ENCODE data around the gene SLC35E4. TPM values are rescaled to one million over a fixed set of nuclear protein-coding genes. Genes with fewer than 3 reads are reported as not detected.
A peak's percentile ranks its signal among the peaks of the same experiment; 100 is the strongest.

Gene SLC35E4
- total and polyA plus RNA-seq, 9 of the 15 experiments (the other 6 are each of a cell fraction or from before 2014, with no cell fraction given) = 0.06 to 2.3 (median 0.86) TPM; not detected in 1

GRCh38 chr22:30649430-30650007 is 13.9 kb downstream of the SLC35E4 start (continued):
- TF ChIP-seq PRDM10 (IDR thresholded peaks at IDR 0.05; ENCODE audit: partially characterized antibody) (peak; percentile 47), PURB (CRISPR knock-in tag; IDR thresholded peaks at IDR 0.05; ENCODE audit: low read depth) (no peak), ZC3H4 (CRISPR knock-in tag; IDR thresholded peaks at IDR 0.05; ENCODE audit: borderline replicate concordance) (no peak), RFX7 (CRISPR knock-in tag; IDR thresholded peaks at IDR 0.05) (no peak), BHLHE40 (IDR thresholded peaks at IDR 0.05; ENCODE audit: low read length) (peak; percentile 24; the same call in 1 of the 2 replicates), ZFX (CRISPR knock-in tag; IDR thresholded peaks at IDR 0.05) (peak; percentile 62), CHD1 (IDR thresholded peaks at IDR 0.05; ENCODE audit: low read length) (no peak), SMARCA4 (IDR thresholded peaks at IDR 0.05) (peak; percentile 45; the same call in 1 of the 2 replicates), ZNF398 (CRISPR knock-in tag; IDR thresholded peaks at IDR 0.05) (no peak), PKNOX1 (IDR thresholded peaks at IDR 0.05) (peak; percentile 33; the same call in 1 of the 2 replicates), RAD51 (IDR thresholded peaks at IDR 0.05; ENCODE audit: borderline replicate concordance, low read depth) (no peak), HDAC1 (IDR thresholded peaks at IDR 0.05) (no peak), GATAD2A (IDR thresholded peaks at IDR 0.05) (no peak), MLLT1 (IDR thresholded peaks at IDR 0.05) (no peak), ZBTB9 (CRISPR knock-in tag; IDR thresholded peaks at IDR 0.05) (no peak), NR2F6 (CRISPR knock-in tag; IDR thresholded peaks at IDR 0.05) (no peak), JUND (IDR thresholded peaks at IDR 0.05; ENCODE audit: borderline replicate concordance, low read depth, low read length) (peak; percentile 94), JUND (tag; IDR thresholded peaks at IDR 0.05; ENCODE audit: borderline replicate concordance, low read depth, low read length) (peak; percentile 90), ZNF224 (CRISPR knock-in tag; IDR thresholded peaks at IDR 0.05) (no peak), CHCHD3 (CRISPR knock-in tag; IDR thresholded peaks at IDR 0.05) (no peak), MEIS2 (IDR thresholded peaks at IDR 0.05; ENCODE audit: partially characterized antibody) (peak; percentile 18)
